PC-9 (cell line): ENCODE results near the gene DUSP2.

ENCODE experiments used
- EZH2 ChIP-seq: fragments of 200-600 bp; sonication (generic); IDR thresholded peaks from 2 replicates; pipeline ENCODE4 v1.8.0; 2017; ENCODE audit warnings: antibody characterized with exemption, low read depth
- TF ChIP-seq, protein P1 (sequence below): fragments of 200-600 bp; sonication (generic); conservative IDR thresholded peaks from 2 replicates; pipeline ENCODE4 v1.6.1; 2017; ENCODE audit warnings: mixed run types, antibody characterized with exemption, mild to moderate bottlenecking, moderate library complexity

DNA sequence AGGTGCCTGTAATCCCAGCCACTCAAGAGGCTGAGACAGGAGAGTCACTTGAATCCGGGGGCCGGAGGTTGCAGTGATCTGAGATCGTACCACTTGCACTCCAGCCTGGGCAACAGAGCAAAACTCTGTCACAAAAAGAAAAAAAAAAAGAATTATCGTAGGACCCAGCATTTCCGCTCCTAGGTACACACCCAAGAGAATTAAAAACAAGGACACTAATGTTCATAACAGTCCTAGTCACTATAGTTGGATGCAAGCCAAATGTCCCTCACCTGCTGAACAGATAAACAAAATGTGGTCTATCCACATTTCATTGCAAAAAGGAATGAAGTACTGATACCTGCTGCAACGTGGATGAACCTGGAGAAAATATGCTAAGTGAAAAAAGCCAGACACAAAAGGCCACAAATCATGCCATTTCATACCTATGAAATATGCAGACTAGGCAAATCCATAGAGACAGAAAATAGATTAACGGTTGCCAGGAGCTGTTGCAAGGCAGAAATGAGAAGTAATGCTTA lies 50.1 kb downstream of the DUSP2 start:
- TF ChIP-seq EZH2, result no peak
- TF ChIP-seq, protein P1, sequence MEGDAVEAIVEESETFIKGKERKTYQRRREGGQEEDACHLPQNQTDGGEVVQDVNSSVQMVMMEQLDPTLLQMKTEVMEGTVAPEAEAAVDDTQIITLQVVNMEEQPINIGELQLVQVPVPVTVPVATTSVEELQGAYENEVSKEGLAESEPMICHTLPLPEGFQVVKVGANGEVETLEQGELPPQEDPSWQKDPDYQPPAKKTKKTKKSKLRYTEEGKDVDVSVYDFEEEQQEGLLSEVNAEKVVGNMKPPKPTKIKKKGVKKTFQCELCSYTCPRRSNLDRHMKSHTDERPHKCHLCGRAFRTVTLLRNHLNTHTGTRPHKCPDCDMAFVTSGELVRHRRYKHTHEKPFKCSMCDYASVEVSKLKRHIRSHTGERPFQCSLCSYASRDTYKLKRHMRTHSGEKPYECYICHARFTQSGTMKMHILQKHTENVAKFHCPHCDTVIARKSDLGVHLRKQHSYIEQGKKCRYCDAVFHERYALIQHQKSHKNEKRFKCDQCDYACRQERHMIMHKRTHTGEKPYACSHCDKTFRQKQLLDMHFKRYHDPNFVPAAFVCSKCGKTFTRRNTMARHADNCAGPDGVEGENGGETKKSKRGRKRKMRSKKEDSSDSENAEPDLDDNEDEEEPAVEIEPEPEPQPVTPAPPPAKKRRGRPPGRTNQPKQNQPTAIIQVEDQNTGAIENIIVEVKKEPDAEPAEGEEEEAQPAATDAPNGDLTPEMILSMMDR, result no peak
